Body of pancreas (tissue), 4 donors: ENCODE results near the gene MAP2. TPM values are rescaled to one million over a fixed set of nuclear protein-coding genes. Genes with fewer than 3 reads are reported as not detected.

ENCODE experiments used
- ATAC-seq: fragments of 150-250 bp; one replicate; pipeline ENCODE4 v1.9.1; 2016
- DNase-seq, 4 donors: peaks; one replicate each; pipeline ENCODE4 v3.0.0-alpha.2; 2019
- H3K27ac ChIP-seq, 4 donors: fragments of 200-600 bp; sonication (generic); 1 replicate in 3 of 4; 2 replicates in 1 of 4; pipeline versions ENCODE4 v1.5.1 to v1.6.1; 2016 to 2019; ENCODE audit warnings: mild to moderate bottlenecking in 1 of 4, mixed read lengths in 1 of 4, moderate library complexity in 1 of 4
- H3K27me3 ChIP-seq, 2 donors: fragments of 200-600 bp; sonication (generic); one replicate each; pipeline ENCODE4 v1.6.0; 2016; ENCODE audit warnings: mild to moderate bottlenecking in 1 of 2
- H3K36me3 ChIP-seq, 2 donors: fragments of 200-600 bp; sonication (generic); replicated peaks in 1 of 2; 2 replicates each; pipeline ENCODE4 v1.5.1; 2016; ENCODE audit warnings: low read depth in 2 of 2; ENCODE audit not compliant: insufficient read depth in 1 of 2
- H3K4me1 ChIP-seq: fragments of 200-600 bp; sonication (generic); one replicate; pipeline ENCODE4 v1.6.0; 2016
- H3K4me3 ChIP-seq, 2 donors: fragments of 200-600 bp; sonication (generic); 1 replicate in 1 of 2; 2 replicates in 1 of 2; pipeline ENCODE4 v1.5.1; 2016 to 2019
- H3K9me3 ChIP-seq, 3 donors: fragments of 200-600 bp; sonication (generic); 1 replicate in 2 of 3; 2 replicates in 1 of 3; pipeline ENCODE4 v1.5.1; 2016
- CTCF ChIP-seq, 7 experiments: fragments of 450-650 bp in 4 of 7; fragments of 200-600 bp in 3 of 7; sonication (generic) in 3 of 7; IDR thresholded peaks; one replicate each; pipeline ENCODE4 v1.5.1; 2016 to 2019; ENCODE audit warnings: antibody characterized with exemption in 7 of 7
- POLR2A ChIP-seq, 3 donors: fragments of 450-650 bp; IDR thresholded peaks; one replicate each; pipeline ENCODE4 v1.6.1; 2016; ENCODE audit warnings: antibody characterized with exemption in 3 of 3, mild to moderate bottlenecking in 2 of 3
- WGBS, 2 donors: methylation state at CpG; one replicate each; pipeline ENCODE4 v1.1.5; 2017; 5-methylcytosine and 5-hydroxymethylcytosine counted together
- intact Hi-C: fragments of 100-400 bp; cut with DNase I; formaldehyde crosslinking; loops from one replicate; pipeline ENCODE4 v1.15.1; 2023
- total RNA-seq, 2 donors: library from RNA; depleted of rRNA; stranded (reverse); fragments of >200 nt; gene quantifications; one replicate each; pipeline ENCODE4 v1.1.0, GENCODE V29; 2016

The MAP2 gene
- total RNA-seq, 2 donors from 2014 or later: 14.2 to 32.9 TPM

GRCh38 chr2:209451209-209451834 lies 27.5 kb downstream of the MAP2 start:
- no peak for ATAC-seq
- 85 to 94% methylated on average over 3 of the region's 3 CpGs for WGBS, 2 donors
- Histone ChIP-seq H3K4me1 (no peaks in the 10 kb centered on the region), H3K36me3 (no peaks in the 10 kb centered on the region), H3K27ac (no peak overlapping the region), H3K27me3 (no peaks in the 10 kb centered on the region), H3K4me3 (no peak overlapping the region), H3K9me3 (no peaks in the 10 kb centered on the region)
- intact Hi-C loops: no loop called here
- no peak for DNase-seq
- TF ChIP-seq CTCF (IDR thresholded peaks at IDR 0.05) (no peak), POLR2A (IDR thresholded peaks at IDR 0.05) (no peak)

- H3K27me3 ChIP-seq: no peaks in the 10 kb centered on the region
- no peaks in the 10 kb centered on the region for H3K9me3 ChIP-seq
- DNase-seq: no peak
- H3K36me3 ChIP-seq: no peaks in the 10 kb centered on the region
- ATAC-seq: no peak
- TF ChIP-seq CTCF (IDR thresholded peaks at IDR 0.05): no peak
- no peak for TF ChIP-seq POLR2A (IDR thresholded peaks at IDR 0.05)
- no peak overlapping the region for H3K27ac ChIP-seq
- peaks cover 3% of the 10 kb centered on the region for H3K4me1 ChIP-seq
- intact Hi-C loops: no loop called here
- no peak overlapping the region for H3K4me3 ChIP-seq
Observed at GRCh38 chr2:209456489-209456888, 32.6 kb downstream of the MAP2 start.

GRCh38 chr2:209458008-209458979 lies 34.4 kb downstream of the MAP2 start:
- no peaks in the 10 kb centered on the region for H3K36me3 ChIP-seq
- H3K4me3 ChIP-seq: no peak overlapping the region
- H3K27me3 ChIP-seq: no peaks in the 10 kb centered on the region
- ATAC-seq (peak; percentile 45), DNase-seq (no peak)
- intact Hi-C loops: no loop called here
- H3K9me3 ChIP-seq: no peaks in the 10 kb centered on the region
- 59 to 79% methylated on average over 3 of the region's 3 CpGs for WGBS, 2 donors
- H3K27ac ChIP-seq: peak overlapping the region in 2 of 4 donors; percentile 25 to 62
- peaks cover 3% of the 10 kb centered on the region for H3K4me1 ChIP-seq
- TF ChIP-seq CTCF (IDR thresholded peaks at IDR 0.05): no peak
- TF ChIP-seq POLR2A (IDR thresholded peaks at IDR 0.05): no peak

- H3K4me1 ChIP-seq: peaks cover 3% of the 10 kb centered on the region
- DNase-seq: no peak
- 83 to 91% methylated on average over 2 of the region's 2 CpGs for WGBS, 2 donors
- intact Hi-C loops: no loop called here
- no peak overlapping the region for H3K27ac ChIP-seq
- H3K27me3 ChIP-seq: no peaks in the 10 kb centered on the region
- TF ChIP-seq POLR2A (IDR thresholded peaks at IDR 0.05) (no peak), CTCF (IDR thresholded peaks at IDR 0.05) (no peak)
- H3K9me3 ChIP-seq: no peaks in the 10 kb centered on the region
- no peak overlapping the region for H3K4me3 ChIP-seq
- H3K36me3 ChIP-seq: no peaks in the 10 kb centered on the region
- no peak for ATAC-seq
Observed at GRCh38 chr2:209459359-209459758, 35.5 kb downstream of the MAP2 start.
